Chondrocyte (in vitro differentiated cells): ENCODE measurements around the gene MICAL3. TPM values are rescaled to one million over a fixed set of nuclear protein-coding genes. Genes with fewer than 3 reads are reported as not detected.
"Not testable (repeated sequence)": the region's sequence is repeated elsewhere in the genome, so short reads cannot be mapped to it uniquely, and the experiment has no call there.

Experiments
- DNase-seq: peaks from one replicate; pipeline ENCODE4 v3.0.0; 2021; ENCODE audit warnings: mixed read lengths, low spot score
- H3K27ac Mint-ChIP-seq: one replicate; pipeline ENCODE4 v1.8.0; 2021; ENCODE audit warnings: mild to moderate bottlenecking, moderate library complexity, mixed read lengths; ENCODE audit not compliant: unreplicated experiment
- H3K27me3 Mint-ChIP-seq: 2 replicates; pipeline ENCODE4 v1.8.0; 2021; ENCODE audit warnings: low read depth, mixed read lengths
- H3K36me3 Mint-ChIP-seq: 2 replicates; pipeline ENCODE4 v1.8.0; 2021; ENCODE audit warnings: low read depth, mixed read lengths
- H3K4me1 Mint-ChIP-seq: 2 replicates; pipeline ENCODE4 v1.8.0; 2021; ENCODE audit warnings: low read depth, mild to moderate bottlenecking, mixed read lengths
- H3K4me3 Mint-ChIP-seq: one replicate; pipeline ENCODE4 v1.8.0; 2021; ENCODE audit warnings: mild to moderate bottlenecking, moderate library complexity, mixed read lengths; ENCODE audit not compliant: unreplicated experiment
- H3K9me3 Mint-ChIP-seq: 2 replicates; pipeline ENCODE4 v1.8.0; 2021; ENCODE audit warnings: low read depth, mixed read lengths
- total RNA-seq: library from RNA; stranded (reverse); gene quantifications from 3 replicates; pipeline ENCODE4 v1.2.1, GENCODE V29; 2021
- TF ChIP-seq, protein P1 (sequence below): fragments of 200-600 bp; sonication (generic); IDR thresholded peaks from 2 replicates; pipeline ENCODE4 v1.5.0; 2021; ENCODE audit warnings: antibody characterized with exemption, mild to moderate bottlenecking, moderate library complexity

The MICAL3 gene
- total RNA-seq, 1 donor from 2014 or later: 68.2 TPM

DNA sequence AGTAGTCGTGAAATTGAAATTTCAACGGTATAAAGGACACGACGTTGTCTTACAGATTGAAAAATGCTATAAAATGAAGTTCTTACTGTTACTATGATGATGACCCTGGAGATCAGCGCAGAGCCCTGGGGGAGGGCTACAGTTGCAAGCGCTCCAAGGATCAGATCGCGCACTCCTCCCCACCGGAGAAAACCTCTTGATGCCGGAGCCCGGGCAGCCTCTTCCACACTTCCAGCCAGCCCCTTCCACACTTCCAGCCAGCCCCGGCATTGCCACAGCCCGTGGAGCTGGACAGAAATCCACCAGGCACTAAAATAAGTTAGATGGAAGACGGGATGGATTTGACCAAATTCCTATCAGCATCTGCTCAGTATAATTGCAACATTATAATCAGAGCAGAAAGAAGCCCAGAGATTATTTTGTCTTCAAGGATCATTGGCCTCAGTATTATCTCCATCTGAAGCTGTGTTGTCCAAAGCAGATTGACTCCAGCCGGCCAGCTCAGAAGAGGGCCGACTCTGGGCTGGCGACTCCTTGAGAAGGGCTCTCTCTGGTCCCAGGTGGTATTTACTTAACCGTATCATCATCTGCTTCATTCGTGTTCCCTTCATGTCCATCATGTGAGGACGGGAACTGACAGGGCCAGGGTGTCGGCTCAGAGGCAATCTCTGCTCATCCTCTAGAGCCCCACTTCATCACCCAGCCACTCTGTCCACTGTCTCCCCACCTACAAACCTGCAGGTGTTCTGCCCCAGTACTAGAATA, 777 bp upstream of the MICAL3 start:
- Mint-ChIP-seq H3K36me3 (no peaks in the 10 kb centered on the region), H3K9me3 (no peaks in the 10 kb centered on the region), H3K4me1 (peaks cover 24% of the 10 kb centered on the region), H3K27ac (peak overlapping the region; percentile 69), H3K4me3 (peak overlapping the region; percentile 77), H3K27me3 (no peaks in the 10 kb centered on the region)
- peak; percentile 47 for DNase-seq
- TF ChIP-seq, protein P1, sequence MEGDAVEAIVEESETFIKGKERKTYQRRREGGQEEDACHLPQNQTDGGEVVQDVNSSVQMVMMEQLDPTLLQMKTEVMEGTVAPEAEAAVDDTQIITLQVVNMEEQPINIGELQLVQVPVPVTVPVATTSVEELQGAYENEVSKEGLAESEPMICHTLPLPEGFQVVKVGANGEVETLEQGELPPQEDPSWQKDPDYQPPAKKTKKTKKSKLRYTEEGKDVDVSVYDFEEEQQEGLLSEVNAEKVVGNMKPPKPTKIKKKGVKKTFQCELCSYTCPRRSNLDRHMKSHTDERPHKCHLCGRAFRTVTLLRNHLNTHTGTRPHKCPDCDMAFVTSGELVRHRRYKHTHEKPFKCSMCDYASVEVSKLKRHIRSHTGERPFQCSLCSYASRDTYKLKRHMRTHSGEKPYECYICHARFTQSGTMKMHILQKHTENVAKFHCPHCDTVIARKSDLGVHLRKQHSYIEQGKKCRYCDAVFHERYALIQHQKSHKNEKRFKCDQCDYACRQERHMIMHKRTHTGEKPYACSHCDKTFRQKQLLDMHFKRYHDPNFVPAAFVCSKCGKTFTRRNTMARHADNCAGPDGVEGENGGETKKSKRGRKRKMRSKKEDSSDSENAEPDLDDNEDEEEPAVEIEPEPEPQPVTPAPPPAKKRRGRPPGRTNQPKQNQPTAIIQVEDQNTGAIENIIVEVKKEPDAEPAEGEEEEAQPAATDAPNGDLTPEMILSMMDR: no peak

DNA sequence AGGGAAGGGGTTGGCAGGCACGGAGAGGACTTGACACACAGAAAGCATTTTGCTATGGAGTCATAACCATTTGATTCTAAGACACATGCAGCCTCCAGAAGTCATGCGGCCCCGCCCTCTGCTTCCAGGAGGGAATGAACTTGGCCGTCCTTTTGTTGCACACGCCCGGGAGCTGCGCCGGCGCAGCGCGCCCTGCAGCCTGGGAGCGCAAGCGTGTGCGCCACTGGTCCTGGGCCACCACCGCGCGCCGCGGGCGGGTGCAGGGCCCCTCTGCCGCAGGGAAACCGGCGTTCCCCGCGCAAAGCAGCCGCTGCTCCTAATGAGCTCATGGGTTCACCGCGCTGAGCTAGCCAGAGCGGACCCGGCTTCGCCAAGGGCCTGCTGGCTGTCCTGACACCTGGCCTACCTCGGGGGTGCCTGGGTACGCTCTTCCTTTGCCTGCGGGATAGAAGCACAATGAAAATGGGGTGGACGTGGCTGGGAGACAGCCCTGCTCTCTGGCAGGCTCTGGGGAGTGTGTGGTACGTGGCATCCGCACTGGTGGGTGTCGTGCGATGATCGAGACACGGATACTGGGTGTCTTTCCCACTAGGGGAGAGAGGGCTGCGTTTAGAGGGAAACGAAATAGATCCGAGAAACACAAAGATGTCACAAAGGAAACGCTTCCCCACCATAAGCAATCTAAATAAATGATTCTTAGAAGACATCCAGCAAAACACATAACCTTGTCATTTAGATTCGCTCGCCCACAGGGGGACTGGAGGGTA, 669 bp downstream of the MICAL3 start:
- Mint-ChIP-seq H3K36me3 (no peaks in the 10 kb centered on the region), H3K27me3 (no peaks in the 10 kb centered on the region)

DNA sequence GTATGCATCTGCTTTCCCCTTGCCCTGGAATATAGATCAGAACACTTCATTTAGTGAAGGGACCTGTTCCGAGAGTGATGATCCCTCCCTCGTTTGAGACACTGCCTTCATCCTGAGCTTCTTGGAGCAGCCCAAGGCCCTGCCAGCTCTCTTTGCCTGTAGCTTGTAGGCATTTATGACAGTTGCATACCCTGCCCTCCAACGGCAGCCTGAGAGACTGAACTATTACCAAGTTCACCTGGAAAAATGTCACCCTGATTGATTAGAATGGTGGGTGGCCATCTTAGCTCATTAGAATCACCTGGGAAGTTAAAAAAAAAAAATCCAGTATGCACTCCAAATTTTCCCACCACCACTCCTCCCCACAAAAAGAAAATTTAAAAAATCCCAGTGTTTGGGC, 1.5 kb downstream of the MICAL3 start:
- Mint-ChIP-seq H3K36me3 (no peaks in the 10 kb centered on the region), H3K4me1 (peaks cover 24% of the 10 kb centered on the region), H3K4me3 (peak overlapping the region; percentile 99), H3K27me3 (no peaks in the 10 kb centered on the region), H3K9me3 (no peaks in the 10 kb centered on the region), H3K27ac (peak overlapping the region; percentile 69)
- peak; percentile 38 for DNase-seq
- TF ChIP-seq, protein P1: no peak

More for the DNA sequence above, 669 bp downstream of the MICAL3 start:
- Mint-ChIP-seq H3K4me3 (peak overlapping the region; percentile 99), H3K27ac (peak overlapping the region; percentile 93), H3K9me3 (no peaks in the 10 kb centered on the region), H3K4me1 (peaks cover 24% of the 10 kb centered on the region)
- TF ChIP-seq, protein P1: peak; percentile 17
- DNase-seq: peak; percentile 86

DNA sequence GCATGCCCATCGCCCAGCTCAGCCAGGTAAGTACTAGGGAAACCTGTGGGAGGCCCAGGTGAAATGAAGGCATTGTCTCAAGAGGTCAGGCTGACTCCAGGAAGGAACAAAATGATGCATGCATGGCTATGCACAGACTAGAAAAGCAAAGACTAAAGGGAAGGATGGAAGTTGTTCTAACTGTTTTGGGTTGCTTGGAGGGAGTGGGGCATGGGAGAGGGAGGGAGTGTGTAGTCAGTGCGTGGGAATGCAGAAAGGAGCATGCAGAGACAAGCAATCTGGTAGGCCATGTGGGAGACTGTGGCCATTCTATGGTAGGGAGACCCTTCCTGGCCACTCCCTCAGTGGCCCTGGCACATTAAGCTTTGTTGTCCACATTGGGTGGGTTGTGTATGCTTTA, 2.9 kb downstream of the MICAL3 start:
- H3K27me3 Mint-ChIP-seq: no peaks in the 10 kb centered on the region
- peak; percentile 4 for DNase-seq
- no peak overlapping the region for H3K27ac Mint-ChIP-seq
- H3K9me3 Mint-ChIP-seq: no peaks in the 10 kb centered on the region
- no peaks in the 10 kb centered on the region for H3K36me3 Mint-ChIP-seq
- peaks cover 24% of the 10 kb centered on the region for H3K4me1 Mint-ChIP-seq
- TF ChIP-seq, protein P1: no peak
- H3K4me3 Mint-ChIP-seq: no peak overlapping the region

DNA sequence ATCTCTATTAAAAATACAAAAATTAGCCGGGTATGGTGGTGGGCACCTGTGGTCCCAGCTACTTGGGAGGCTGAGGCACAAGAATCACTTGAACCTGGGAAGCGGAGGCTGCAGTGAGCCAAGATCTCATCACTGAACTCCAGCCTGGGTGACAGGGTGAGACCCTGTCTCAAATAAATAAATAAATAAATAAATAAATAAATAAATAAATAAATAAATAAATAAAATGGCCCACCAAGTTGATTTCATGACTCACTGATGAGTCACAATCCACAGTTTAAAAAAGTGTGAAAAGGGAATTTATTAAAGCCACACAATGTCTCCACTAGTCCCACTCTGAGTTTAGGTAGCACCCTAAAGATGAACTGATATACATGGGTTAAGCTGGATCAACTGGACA, 3.6 kb downstream of the MICAL3 start:
- H3K4me3 Mint-ChIP-seq, H3K27me3 Mint-ChIP-seq, H3K9me3 Mint-ChIP-seq, H3K36me3 Mint-ChIP-seq, H3K27ac Mint-ChIP-seq: not testable (repeated sequence)
- peak; percentile 10 for DNase-seq
- H3K4me1 Mint-ChIP-seq: peaks cover 24% of the 10 kb centered on the region
